ENCODE measurements around the gene SYNPO2. TPM values are rescaled to one million over a fixed set of nuclear protein-coding genes. Genes with fewer than 3 reads are reported as not detected.

Gene SYNPO2
- total RNA-seq, 1 experiment from 2014 or later: 0.38 TPM

GRCh38 chr4:119105605-119106004 lies 217.0 kb downstream of the SYNPO2 start:
- no peaks in the 10 kb centered on the region for H3K27me3 ChIP-seq (ENCODE audit: control insufficient read depth, insufficient read depth, low read length)
- DNase-seq: no peak
- no peaks in the 10 kb centered on the region for H3K36me3 ChIP-seq (replicated peaks; ENCODE audit: control insufficient read depth, insufficient read depth, low read length)
- no peak overlapping the region for H3K4me3 ChIP-seq (ENCODE audit: insufficient read depth, low read depth, low read length)

GRCh38 chr4:119106036-119107000 lies 217.7 kb downstream of the SYNPO2 start:
- DNase-seq: no peak
- Histone ChIP-seq H3K27me3 (ENCODE audit: control insufficient read depth, insufficient read depth, low read length) (no peaks in the 10 kb centered on the region), H3K4me3 (ENCODE audit: insufficient read depth, low read depth, low read length) (no peak overlapping the region), H3K36me3 (replicated peaks; ENCODE audit: control insufficient read depth, insufficient read depth, low read length) (no peaks in the 10 kb centered on the region)

GRCh38 chr4:119110121-119110520 lies 221.5 kb downstream of the SYNPO2 start:
- Histone ChIP-seq H3K4me3 (ENCODE audit: insufficient read depth, low read depth, low read length) (no peak overlapping the region), H3K36me3 (replicated peaks; ENCODE audit: control insufficient read depth, insufficient read depth, low read length) (no peaks in the 10 kb centered on the region), H3K27me3 (ENCODE audit: control insufficient read depth, insufficient read depth, low read length) (no peaks in the 10 kb centered on the region)
- no peak for DNase-seq

Other genes starting within 250 kb of the SYNPO2 start
- 21.6 and 24.3 TPM in 2 replicates for gene METTL14, start 203.5 kb upstream of the SYNPO2 start, total RNA-seq (2014; rRNA removed; shearing (Covaris generic))
- 39.4 and 42.8 TPM in 2 replicates for gene SEC24D, start 52.7 kb upstream of the SYNPO2 start, total RNA-seq (2014; rRNA removed; shearing (Covaris generic))
- not detected in 2 replicates for gene MYOZ2, start 247.0 kb downstream of the SYNPO2 start, total RNA-seq (2014; rRNA removed; shearing (Covaris generic))

Data from H7 (cell line).